Endothelial cell of umbilical vein (primary cell): ENCODE results near the gene MEIG1. TPM values are rescaled to one million over a fixed set of nuclear protein-coding genes. Genes with fewer than 3 reads are reported as not detected.

ENCODE experiments used
- BruUV-seq: library from RNA; stranded (reverse); fragments of 400-500 nt; replicated peaks from 2 replicates; lab custom pipeline; 2021; lab: Mats Ljungman, UMichigan
- CTCF ChIA-PET: fragments of 300-600, 350-600 bp; sonication (Branson Sonifier 250); formaldehyde crosslinking; loops from one replicate; lab custom pipeline; 2021; ENCODE audit warnings: antibody characterized with exemption, inconsistent platforms; lab: Charles Lee
- POLR2A ChIA-PET: fragments of 300-600, 350-600 bp; sonication (Branson Sonifier 250); formaldehyde crosslinking; loops from one replicate; lab custom pipeline; 2021; ENCODE audit warnings: antibody characterized with exemption, inconsistent platforms; lab: Charles Lee
- DNase-seq: peaks from one replicate; pipeline ENCODE4 v3.0.0-alpha.2; 2011; ENCODE audit warnings: low read depth, low spot score
- FAIRE-seq: peaks from 2 replicates; lab custom pipeline; 2011; peaks lifted over from hg19 to GRCh38; lab: Jason Lieb, UNC
- H2AFZ ChIP-seq: 2 replicates; pipeline ENCODE4 v1.6.0; 2012; ENCODE audit warnings: low read depth, low read length, control low read depth, inconsistent platforms
- H3K27ac ChIP-seq: 2 replicates; pipeline ENCODE4 v1.5.1; 2011; ENCODE audit warnings: low read depth, mild to moderate bottlenecking, control low read depth, low read length, moderate library complexity; ENCODE audit not compliant: insufficient read depth
- H3K27me3 ChIP-seq, 2 experiments: 2 replicates each; pipeline versions ENCODE4 v1.6.0 to v1.6.1; 2011; ENCODE audit warnings: low read length in 2 of 2, mixed read lengths in 1 of 2; ENCODE audit not compliant: control insufficient read depth in 2 of 2, insufficient read depth in 2 of 2
- H3K36me3 ChIP-seq, 2 experiments: 2 replicates in 1 of 2; 3 replicates in 1 of 2; pipeline ENCODE4 v1.5.1; 2011; ENCODE audit warnings: low read length in 2 of 2, mild to moderate bottlenecking in 1 of 2, moderate library complexity in 1 of 2; ENCODE audit not compliant: control insufficient read depth in 2 of 2, insufficient read depth in 2 of 2; ENCODE audit errors: extremely low read depth in 1 of 2
- H3K4me1 ChIP-seq: 3 replicates; pipeline ENCODE4 v1.5.1; 2011; ENCODE audit warnings: mild to moderate bottlenecking, low read length; ENCODE audit not compliant: control insufficient read depth, insufficient read depth; ENCODE audit errors: extremely low read depth
- H3K4me2 ChIP-seq: 2 replicates; pipeline ENCODE4 v1.6.1; 2011; ENCODE audit warnings: low read length, control low read depth, mixed read lengths; ENCODE audit not compliant: insufficient read depth
- H3K4me3 ChIP-seq, 3 experiments: fragments of 200-600 bp in 1 of 3; sonication (generic), shearing (Covaris generic) in 1 of 3; replicated peaks in 1 of 3; 2 replicates each; pipeline ENCODE4 v1.5.1; 2011 to 2016; ENCODE audit warnings: control low read depth in 3 of 3, low read length in 3 of 3, mild to moderate bottlenecking in 2 of 3, inconsistent platforms in 1 of 3, low read depth in 1 of 3, moderate library complexity in 1 of 3; ENCODE audit not compliant: insufficient read depth in 1 of 3
- H3K79me2 ChIP-seq: 2 replicates; pipeline ENCODE4 v1.6.0; 2012; ENCODE audit warnings: low read length, inconsistent platforms; ENCODE audit not compliant: control insufficient read depth, insufficient read depth
- H3K9ac ChIP-seq: replicated peaks from 2 replicates; pipeline ENCODE3; 2011; ENCODE audit warnings: low read length, control low read depth; ENCODE audit not compliant: insufficient read depth; ENCODE audit errors: extremely low read depth
- H3K9me1 ChIP-seq: replicated peaks from 3 replicates; pipeline ENCODE4 v1.6.0; 2011; ENCODE audit warnings: mild to moderate bottlenecking, low read length; ENCODE audit not compliant: control insufficient read depth, insufficient read depth; ENCODE audit errors: extremely low read depth
- H3K9me3 ChIP-seq: replicated peaks from 2 replicates; pipeline ENCODE4 v1.5.1; 2012; ENCODE audit warnings: low read length, inconsistent platforms; ENCODE audit not compliant: control insufficient read depth, insufficient read depth
- H4K20me1 ChIP-seq: replicated peaks from 2 replicates; pipeline ENCODE3; 2011; ENCODE audit warnings: mild to moderate bottlenecking, low read length; ENCODE audit not compliant: control insufficient read depth, insufficient read depth; ENCODE audit errors: extremely low read depth
- CTCF ChIP-seq, 2 donors: IDR thresholded peaks; 1 replicate in 1 of 2; 2 replicates in 1 of 2; pipeline ENCODE4 v1.5.1; 2011; ENCODE audit warnings: low read length in 2 of 2, mild to moderate bottlenecking in 2 of 2, moderate library complexity in 2 of 2, control low read depth in 1 of 2, inconsistent platforms in 1 of 2, low read depth in 1 of 2; ENCODE audit not compliant: insufficient read depth in 1 of 2; ENCODE audit errors: extremely low read depth in 1 of 2
- EZH2 ChIP-seq: IDR thresholded peaks from 2 replicates; pipeline ENCODE4 v1.6.1; 2012; ENCODE audit warnings: borderline replicate concordance, low read depth, mild to moderate bottlenecking, moderate library complexity, low read length, inconsistent platforms; ENCODE audit not compliant: severe bottlenecking
- FOS ChIP-seq: IDR thresholded peaks from 2 replicates; pipeline ENCODE4 v1.6.1; 2011; ENCODE audit warnings: mild to moderate bottlenecking, low read length, moderate library complexity, borderline replicate concordance; ENCODE audit not compliant: insufficient read depth
- GATA2 ChIP-seq: IDR thresholded peaks from 2 replicates; pipeline ENCODE4 v1.7.0; 2011; ENCODE audit warnings: low read depth, mild to moderate bottlenecking, moderate library complexity, mixed read lengths, low read length; ENCODE audit not compliant: insufficient read length, insufficient read depth
- JUN ChIP-seq: IDR thresholded peaks from 2 replicates; pipeline ENCODE4 v1.6.1; 2011; ENCODE audit warnings: borderline replicate concordance, low read depth; ENCODE audit not compliant: insufficient read length, insufficient read depth
- MAX ChIP-seq: IDR thresholded peaks from 2 replicates; pipeline ENCODE4 v1.6.1; 2011; ENCODE audit not compliant: insufficient read depth, insufficient read length
- MYC ChIP-seq: IDR thresholded peaks from one replicate; pipeline ENCODE4 v1.6.1; 2011; ENCODE audit warnings: mild to moderate bottlenecking, low read depth, low read length
- POLR2A ChIP-seq: IDR thresholded peaks from 2 replicates; pipeline ENCODE4 v1.6.1; 2012; ENCODE audit warnings: low read depth, mild to moderate bottlenecking, control low read depth, low read length
- POLR2AphosphoS5 ChIP-seq: IDR thresholded peaks from 2 replicates; pipeline ENCODE4 v1.6.1; 2012; ENCODE audit warnings: low read depth, mild to moderate bottlenecking, control low read depth, low read length, moderate library complexity; ENCODE audit not compliant: insufficient read depth
- dilution Hi-C: fragments of 300-500 bp; cut with MboI; formaldehyde crosslinking; loops from one replicate; pipeline ENCODE4 v1.15.0; 2019; ENCODE audit warnings: low sequenced_read_pairs; ENCODE audit not compliant: extremely low pct_ligation_motif_present
- intact Hi-C: fragments of 100-400 bp; cut with micrococcal nuclease; formaldehyde crosslinking; loops from one replicate; pipeline ENCODE4 v1.10.0; 2022
- polyA plus RNA-seq, 4 experiments: library from polyadenylated mRNA; depleted of rRNA in 3 of 4; stranded (reverse) in 3 of 4; unstranded in 1 of 4; fragments of >200 nt; gene quantifications; 2 replicates each; pipeline versions ENCODE4 v1.2.1 to v1.2.3, GENCODE V29; 2011 to 2012; ENCODE audit warnings: missing spikeins in 1 of 4
- total RNA-seq: library from RNA; stranded (reverse); gene quantifications from 2 replicates; pipeline ENCODE4 v1.2.3, GENCODE V29; 2021

Gene MEIG1
- total and polyA plus RNA-seq, 2 donors (not counting 3 experiments of a cell fraction or from before 2014, with no cell fraction given): 0.23 TPM; not detected in 1

GRCh38 chr10:14967897-14968296 is 8.7 kb downstream of the MEIG1 start:
- intact Hi-C loops: no loop called here
- POLR2A ChIA-PET: no interaction called here
- no peak overlapping the region for H3K27ac ChIP-seq
- DNase-seq: no peak
- no peak for TF ChIP-seq JUN
- TF ChIP-seq POLR2AphosphoS5: no peak
- no peak for TF ChIP-seq POLR2A
- no peak for TF ChIP-seq CTCF (IDR thresholded peaks at IDR 0.05; ENCODE audit: extremely low read depth in 1 of 2, insufficient read depth in 1 of 2, low read depth in 1 of 2, low read length in 2 of 2)
- no peak for TF ChIP-seq FOS
- TF ChIP-seq MAX: no peak
- TF ChIP-seq EZH2: no peak
- TF ChIP-seq MYC: no peak
- no peak for TF ChIP-seq GATA2
- H3K4me3 ChIP-seq: no peak overlapping the region
- no peaks in the 10 kb centered on the region for H3K9me1 ChIP-seq
- no peaks in the 10 kb centered on the region for H3K9me3 ChIP-seq
- no peak overlapping the region for H2AFZ ChIP-seq
- no peaks in the 10 kb centered on the region for H3K36me3 ChIP-seq
- dilution Hi-C loops: no loop called here
- H3K4me1 ChIP-seq: no peaks in the 10 kb centered on the region
- H4K20me1 ChIP-seq: no peaks in the 10 kb centered on the region
- H3K9ac ChIP-seq: no peak overlapping the region
- CTCF ChIA-PET: no interaction called here
- no peaks in the 10 kb centered on the region for H3K79me2 ChIP-seq
- no TSS peak for BruUV-seq
- FAIRE-seq: no peak
- no peaks in the 10 kb centered on the region for H3K27me3 ChIP-seq
- H3K4me2 ChIP-seq: no peak overlapping the region
